ENCODE data around the gene TEX11. TPM values are rescaled to one million over a fixed set of nuclear protein-coding genes. Genes with fewer than 3 reads are reported as not detected.
A peak's percentile ranks its signal among the peaks of the same experiment; 100 is the strongest.
"Not testable (repeated sequence)": the region's sequence is repeated elsewhere in the genome, so short reads cannot be mapped to it uniquely, and the experiment has no call there.

Gene TEX11
- total RNA-seq, 2 donors from 2014 or later, result 0.22 TPM; not detected in 1

GRCh38 chrX:70720721-70721120, 187.8 kb downstream of the TEX11 start:
- Mint-ChIP-seq H3K9me3 (no peaks in the 10 kb centered on the region), H3K4me1 (ENCODE audit: low read depth) (no peaks in the 10 kb centered on the region), H3K27ac (no peak overlapping the region), H3K27me3 (ENCODE audit: low read depth) (peaks cover 43% of the 10 kb centered on the region), H3K36me3 (ENCODE audit: insufficient read depth in 2 of 2) (no peaks in the 10 kb centered on the region), H3K4me3 (no peak overlapping the region)
- ATAC-seq (replicated peaks in 1 of 2), result no peak
- no peak for DNase-seq

GRCh38 chrX:70711336-70711735, 197.2 kb downstream of the TEX11 start:
- H3K36me3 Mint-ChIP-seq (ENCODE audit: insufficient read depth in 2 of 2); H3K27ac Mint-ChIP-seq; H3K4me1 Mint-ChIP-seq (ENCODE audit: low read depth); DNase-seq; H3K4me3 Mint-ChIP-seq; H3K9me3 Mint-ChIP-seq; ATAC-seq (replicated peaks in 1 of 2): not testable (repeated sequence)
- H3K27me3 Mint-ChIP-seq (ENCODE audit: low read depth), result peaks cover 42% of the 10 kb centered on the region

- ATAC-seq (replicated peaks in 1 of 2) (peak; percentile 40 to 43), DNase-seq (no peak)
- no peaks in the 10 kb centered on the region for H3K9me3 Mint-ChIP-seq
- no peaks in the 10 kb centered on the region for H3K36me3 Mint-ChIP-seq (ENCODE audit: insufficient read depth in 2 of 2)
- H3K4me1 Mint-ChIP-seq (ENCODE audit: low read depth), result no peaks in the 10 kb centered on the region
- H3K4me3 Mint-ChIP-seq, result no peak overlapping the region
- H3K27me3 Mint-ChIP-seq (ENCODE audit: low read depth), result no peaks in the 10 kb centered on the region
- no peak overlapping the region for H3K27ac Mint-ChIP-seq
Measured at GRCh38 chrX:70694339-70695122, 214.0 kb downstream of the TEX11 start.

- not testable (repeated sequence) for DNase-seq; ATAC-seq (replicated peaks in 1 of 2); H3K4me3 Mint-ChIP-seq; H3K27ac Mint-ChIP-seq; H3K9me3 Mint-ChIP-seq; H3K36me3 Mint-ChIP-seq (ENCODE audit: insufficient read depth in 2 of 2)
- peaks cover 14% of the 10 kb centered on the region for H3K4me1 Mint-ChIP-seq (ENCODE audit: low read depth)
- H3K27me3 Mint-ChIP-seq (ENCODE audit: low read depth), result peaks cover 57% of the 10 kb centered on the region
Measured at GRCh38 chrX:70679455-70679854, 229.1 kb downstream of the TEX11 start.

- H3K27ac Mint-ChIP-seq, result peak overlapping the region; percentile 12
- peaks cover 0 to 2% of the 10 kb centered on the region in 2 donors for H3K9me3 Mint-ChIP-seq
- peaks cover 20% of the 10 kb centered on the region for H3K27me3 Mint-ChIP-seq (ENCODE audit: low read depth)
- ATAC-seq (replicated peaks in 1 of 2), result peak; percentile 55 to 60
- H3K36me3 Mint-ChIP-seq (ENCODE audit: insufficient read depth in 2 of 2), result peaks cover 4 to 5% of the 10 kb centered on the region in 2 donors
- H3K4me3 Mint-ChIP-seq, result peak overlapping the region; percentile 2 to 44
- peaks cover 24% of the 10 kb centered on the region for H3K4me1 Mint-ChIP-seq (ENCODE audit: low read depth)
- no peak for DNase-seq
Measured at GRCh38 chrX:70675284-70675683, 233.2 kb downstream of the TEX11 start.

- Mint-ChIP-seq H3K27me3 (ENCODE audit: low read depth) (peaks cover 31% of the 10 kb centered on the region), H3K4me1 (ENCODE audit: low read depth) (peaks cover 24% of the 10 kb centered on the region), H3K4me3 (peak overlapping the region; percentile 1 to 54), H3K27ac (peak overlapping the region; percentile 33), H3K9me3 (peaks cover 0 to 2% of the 10 kb centered on the region in 2 donors), H3K36me3 (ENCODE audit: insufficient read depth in 2 of 2) (peaks cover 2 to 5% of the 10 kb centered on the region in 2 donors)
- ATAC-seq (replicated peaks in 1 of 2), result peak; percentile 34 to 56
- DNase-seq, result no peak
Measured at GRCh38 chrX:70672326-70672725, 236.2 kb downstream of the TEX11 start.

- H3K9me3 Mint-ChIP-seq, result no peaks in the 10 kb centered on the region
- DNase-seq (no peak), ATAC-seq (replicated peaks in 1 of 2) (no peak)
- no peak overlapping the region for H3K4me3 Mint-ChIP-seq
- H3K27me3 Mint-ChIP-seq (ENCODE audit: low read depth), result peaks cover 25% of the 10 kb centered on the region
- no peaks in the 10 kb centered on the region for H3K36me3 Mint-ChIP-seq (ENCODE audit: insufficient read depth in 2 of 2)
- no peak overlapping the region for H3K27ac Mint-ChIP-seq
- H3K4me1 Mint-ChIP-seq (ENCODE audit: low read depth), result peaks cover 10% of the 10 kb centered on the region
Measured at GRCh38 chrX:70669120-70669519, 239.4 kb downstream of the TEX11 start.

GRCh38 chrX:70664726-70665125, 243.8 kb downstream of the TEX11 start:
- no peak overlapping the region for H3K27ac Mint-ChIP-seq
- H3K4me3 Mint-ChIP-seq, result no peak overlapping the region
- no peaks in the 10 kb centered on the region for H3K36me3 Mint-ChIP-seq (ENCODE audit: insufficient read depth in 2 of 2)
- ATAC-seq (replicated peaks in 1 of 2) (peak; percentile 77 to 86), DNase-seq (peak in 1 of 2 donors; percentile 15)
- no peaks in the 10 kb centered on the region for H3K4me1 Mint-ChIP-seq (ENCODE audit: low read depth)
- H3K9me3 Mint-ChIP-seq, result no peaks in the 10 kb centered on the region
- H3K27me3 Mint-ChIP-seq (ENCODE audit: low read depth), result peaks cover 48% of the 10 kb centered on the region

GRCh38 chrX:70661124-70661523, 247.4 kb downstream of the TEX11 start:
- H3K9me3 Mint-ChIP-seq; DNase-seq; H3K27ac Mint-ChIP-seq; H3K36me3 Mint-ChIP-seq (ENCODE audit: insufficient read depth in 2 of 2); H3K4me3 Mint-ChIP-seq; ATAC-seq (replicated peaks in 1 of 2); H3K4me1 Mint-ChIP-seq (ENCODE audit: low read depth): not testable (repeated sequence)
- peaks cover 27% of the 10 kb centered on the region for H3K27me3 Mint-ChIP-seq (ENCODE audit: low read depth)

- not testable (repeated sequence) for ATAC-seq (replicated peaks in 1 of 2); H3K9me3 Mint-ChIP-seq; H3K4me1 Mint-ChIP-seq (ENCODE audit: low read depth); H3K36me3 Mint-ChIP-seq (ENCODE audit: insufficient read depth in 2 of 2); H3K27ac Mint-ChIP-seq; H3K4me3 Mint-ChIP-seq; DNase-seq
- H3K27me3 Mint-ChIP-seq (ENCODE audit: low read depth), result peaks cover 22% of the 10 kb centered on the region
Measured at GRCh38 chrX:70657546-70657945, 251.0 kb downstream of the TEX11 start.

- H3K36me3 Mint-ChIP-seq (ENCODE audit: insufficient read depth in 2 of 2), result no peaks in the 10 kb centered on the region
- H3K27me3 Mint-ChIP-seq (ENCODE audit: low read depth), result peaks cover 16% of the 10 kb centered on the region
- ATAC-seq (replicated peaks in 1 of 2), result peak; percentile 79 to 83
- peak overlapping the region; percentile 2 to 36 for H3K4me3 Mint-ChIP-seq
- H3K27ac Mint-ChIP-seq, result no peak overlapping the region
- H3K9me3 Mint-ChIP-seq, result no peaks in the 10 kb centered on the region
- DNase-seq, result peak in 1 of 2 donors; percentile 7
- H3K4me1 Mint-ChIP-seq (ENCODE audit: low read depth), result peaks cover 8% of the 10 kb centered on the region
Measured at GRCh38 chrX:70656304-70656703, 252.2 kb downstream of the TEX11 start.

- DNase-seq; H3K4me1 Mint-ChIP-seq (ENCODE audit: low read depth); H3K27ac Mint-ChIP-seq; H3K36me3 Mint-ChIP-seq (ENCODE audit: insufficient read depth in 2 of 2); ATAC-seq (replicated peaks in 1 of 2); H3K4me3 Mint-ChIP-seq; H3K9me3 Mint-ChIP-seq: not testable (repeated sequence)
- H3K27me3 Mint-ChIP-seq (ENCODE audit: low read depth), result peaks cover 20% of the 10 kb centered on the region
Measured at GRCh38 chrX:70647910-70648309, 260.6 kb downstream of the TEX11 start.

- H3K9me3 Mint-ChIP-seq, result no peaks in the 10 kb centered on the region
- no peaks in the 10 kb centered on the region for H3K4me1 Mint-ChIP-seq (ENCODE audit: low read depth)
- peaks cover 0 to 4% of the 10 kb centered on the region in 2 donors for H3K36me3 Mint-ChIP-seq (ENCODE audit: insufficient read depth in 2 of 2)
- no peak for DNase-seq
- no peak overlapping the region for H3K4me3 Mint-ChIP-seq
- H3K27me3 Mint-ChIP-seq (ENCODE audit: low read depth), result peaks cover 8% of the 10 kb centered on the region
- H3K27ac Mint-ChIP-seq, result no peak overlapping the region
- no peak for ATAC-seq (replicated peaks in 1 of 2)
Measured at GRCh38 chrX:70636218-70636617, 272.3 kb downstream of the TEX11 start.

GRCh38 chrX:70635669-70636068, 272.8 kb downstream of the TEX11 start:
- no peaks in the 10 kb centered on the region for H3K4me1 Mint-ChIP-seq (ENCODE audit: low read depth)
- H3K27me3 Mint-ChIP-seq (ENCODE audit: low read depth), result peaks cover 8% of the 10 kb centered on the region
- DNase-seq (no peak), ATAC-seq (replicated peaks in 1 of 2) (no peak)
- peaks cover 0 to 4% of the 10 kb centered on the region in 2 donors for H3K36me3 Mint-ChIP-seq (ENCODE audit: insufficient read depth in 2 of 2)
- no peaks in the 10 kb centered on the region for H3K9me3 Mint-ChIP-seq
- H3K4me3 Mint-ChIP-seq, result no peak overlapping the region
- no peak overlapping the region for H3K27ac Mint-ChIP-seq

Measured in activated T-cell treated with anti-CD3 and anti-CD28 coated beads, Interleukin-2, amount 50 U/mL, for 72 hours (primary cell).